KG1 (cell line): Measurements from ENCODE around the gene NUPR2.
"Not testable (repeated sequence)": the region's sequence is repeated elsewhere in the genome, so short reads cannot be mapped to it uniquely, and the experiment has no call there.

Experiments
- DNase-seq: peaks from one replicate; lab custom pipeline; 2025; lab: John Stamatoyannopoulos, UW

NUPR2 gene

GRCh38 chr7:56115852-56116538, at the start of gene NUPR2:
NUPR2 (minus strand) TSS chr7:56116417; CDS start chr7:56116314, 103 bp downstream.
- DNase-seq: no peak

- DNase-seq: no peak
Observed at GRCh38 chr7:56157238-56157790, 41.1 kb upstream of the NUPR2 start.

GRCh38 chr7:56131062-56131461, 14.8 kb upstream of the NUPR2 start:
- not testable (repeated sequence) for DNase-seq

- DNase-seq: no peak
Observed at GRCh38 chr7:56127241-56127975, 11.2 kb upstream of the NUPR2 start.

GRCh38 chr7:56125831-56126230, 9.6 kb upstream of the NUPR2 start:
- DNase-seq: no peak

GRCh38 chr7:56124981-56125380, 8.8 kb upstream of the NUPR2 start:
- DNase-seq: no peak

- no peak for DNase-seq
Observed at GRCh38 chr7:56121440-56121839, 5.2 kb upstream of the NUPR2 start.

GRCh38 chr7:56112244-56112643, 4.0 kb downstream of the NUPR2 start:
- not testable (repeated sequence) for DNase-seq

- DNase-seq: no peak
Observed at GRCh38 chr7:56110611-56111010, 5.6 kb downstream of the NUPR2 start.

- DNase-seq: no peak
Observed at GRCh38 chr7:56107954-56108258, 8.3 kb downstream of the NUPR2 start.

GRCh38 chr7:56106108-56107073, 9.8 kb downstream of the NUPR2 start, which contains the start of gene CHCHD2:
CHCHD2 (minus strand) TSS chr7:56106476; CDS start chr7:56106413, 63 bp downstream.
- DNase-seq: peak; percentile 92

- no peak for DNase-seq
Observed at GRCh38 chr7:56105508-56105907, 10.7 kb downstream of the NUPR2 start.

- DNase-seq: not testable (repeated sequence)
Observed at GRCh38 chr7:56104138-56104537, 12.1 kb downstream of the NUPR2 start.

- DNase-seq: no peak
Observed at GRCh38 chr7:56099653-56100052, 16.6 kb downstream of the NUPR2 start.

GRCh38 chr7:56098187-56099008, 17.8 kb downstream of the NUPR2 start:
- not testable (repeated sequence) for DNase-seq

- no peak for DNase-seq
Observed at GRCh38 chr7:56097700-56098099, 18.5 kb downstream of the NUPR2 start.

- DNase-seq: no peak
Observed at GRCh38 chr7:56092789-56093531, 23.3 kb downstream of the NUPR2 start, which contains the start of gene PHKG1. PHKG1 (minus strand) TSS chr7:56092952; CDS start chr7:56088941, 4,011 bp downstream.

GRCh38 chr7:56092388-56092787, 23.8 kb downstream of the NUPR2 start:
- not testable (repeated sequence) for DNase-seq

- DNase-seq: no peak
Observed at GRCh38 chr7:56091591-56091990, 24.6 kb downstream of the NUPR2 start.

GRCh38 chr7:56087445-56087844, 28.8 kb downstream of the NUPR2 start:
- no peak for DNase-seq
